Body of pancreas (tissue), 4 donors: ENCODE data around the gene PRSS53. TPM values are rescaled to one million over a fixed set of nuclear protein-coding genes. Genes with fewer than 3 reads are reported as not detected.

Experiments
- ATAC-seq: fragments of 150-250 bp; one replicate; pipeline ENCODE4 v1.9.1; 2016
- DNase-seq, 4 donors: peaks; one replicate each; pipeline ENCODE4 v3.0.0-alpha.2; 2019
- H3K27ac ChIP-seq, 4 donors: fragments of 200-600 bp; sonication (generic); 1 replicate in 3 of 4; 2 replicates in 1 of 4; pipeline versions ENCODE4 v1.5.1 to v1.6.1; 2016 to 2019; ENCODE audit warnings: mild to moderate bottlenecking in 1 of 4, mixed read lengths in 1 of 4, moderate library complexity in 1 of 4
- H3K27me3 ChIP-seq, 2 donors: fragments of 200-600 bp; sonication (generic); one replicate each; pipeline ENCODE4 v1.6.0; 2016; ENCODE audit warnings: mild to moderate bottlenecking in 1 of 2
- H3K36me3 ChIP-seq, 2 donors: fragments of 200-600 bp; sonication (generic); replicated peaks in 1 of 2; 2 replicates each; pipeline ENCODE4 v1.5.1; 2016; ENCODE audit warnings: low read depth in 2 of 2; ENCODE audit not compliant: insufficient read depth in 1 of 2
- H3K4me1 ChIP-seq: fragments of 200-600 bp; sonication (generic); one replicate; pipeline ENCODE4 v1.6.0; 2016
- H3K4me3 ChIP-seq, 2 donors: fragments of 200-600 bp; sonication (generic); 1 replicate in 1 of 2; 2 replicates in 1 of 2; pipeline ENCODE4 v1.5.1; 2016 to 2019
- H3K9me3 ChIP-seq, 3 donors: fragments of 200-600 bp; sonication (generic); 1 replicate in 2 of 3; 2 replicates in 1 of 3; pipeline ENCODE4 v1.5.1; 2016
- POLR2A ChIP-seq, 3 donors: fragments of 450-650 bp; IDR thresholded peaks; one replicate each; pipeline ENCODE4 v1.6.1; 2016; ENCODE audit warnings: antibody characterized with exemption in 3 of 3, mild to moderate bottlenecking in 2 of 3
- WGBS, 2 donors: methylation state at CpG; one replicate each; pipeline ENCODE4 v1.1.5; 2017; 5-methylcytosine and 5-hydroxymethylcytosine counted together
- intact Hi-C: fragments of 100-400 bp; cut with DNase I; formaldehyde crosslinking; loops from one replicate; pipeline ENCODE4 v1.15.1; 2023
- total RNA-seq, 2 donors: library from RNA; depleted of rRNA; stranded (reverse); fragments of >200 nt; gene quantifications; one replicate each; pipeline ENCODE4 v1.1.0, GENCODE V29; 2016
- TF ChIP-seq, protein P1 (sequence below), 7 experiments: fragments of 450-650 bp in 4 of 7; fragments of 200-600 bp in 3 of 7; sonication (generic) in 3 of 7; IDR thresholded peaks; one replicate each; pipeline ENCODE4 v1.5.1; 2016 to 2019; ENCODE audit warnings: antibody characterized with exemption in 7 of 7

Gene PRSS53
- total RNA-seq, 2 donors from 2014 or later: 3.0 to 6.0 TPM

DNA sequence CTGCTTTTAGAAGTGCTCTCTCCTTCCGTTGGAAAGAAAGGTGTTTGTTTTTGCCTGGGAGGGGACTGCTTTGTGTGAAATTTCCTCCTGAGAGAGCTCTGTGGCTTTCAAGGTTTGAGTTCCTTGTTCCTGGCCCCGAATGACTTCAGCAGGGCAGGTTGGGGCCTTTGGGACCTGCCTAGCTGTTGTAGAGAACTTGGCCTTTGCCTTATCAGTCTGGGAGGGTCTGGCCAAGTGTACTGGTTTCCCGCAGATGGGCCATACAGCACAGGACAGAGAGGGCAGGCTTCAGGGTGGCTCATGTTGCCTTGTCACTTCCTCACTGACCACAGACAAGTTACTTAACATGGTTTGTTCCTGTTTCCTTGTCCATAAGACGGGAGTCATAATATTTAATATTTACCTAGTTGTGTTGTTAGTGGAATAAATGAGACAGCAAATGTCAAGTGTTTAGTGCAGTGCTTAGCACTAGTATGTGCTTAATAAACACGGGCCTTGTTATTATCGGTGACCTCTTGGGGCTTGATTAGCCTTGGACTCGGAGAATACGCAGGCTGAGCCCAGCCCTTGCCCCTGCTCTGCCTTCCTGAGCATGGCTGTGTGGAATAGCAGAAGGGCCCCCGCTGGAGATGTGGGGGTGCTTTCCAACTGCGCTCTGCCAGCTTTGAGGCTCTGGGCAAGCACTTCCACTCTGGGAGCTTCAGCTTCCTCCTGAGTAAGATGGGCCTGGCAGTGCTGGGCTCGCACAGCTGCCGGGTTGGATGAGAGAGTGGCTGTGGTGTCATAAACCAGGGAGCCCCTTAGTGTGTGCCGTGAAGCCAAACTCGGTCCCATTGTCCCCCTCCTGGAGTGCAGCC is 40.2 kb upstream of the PRSS53 start:
- Histone ChIP-seq H3K9me3 (no peaks in the 10 kb centered on the region), H3K4me3 (no peak overlapping the region), H3K4me1 (peaks cover 71% of the 10 kb centered on the region), H3K27ac (peak overlapping the region; percentile 89 to 98 (median 94)), H3K27me3 (no peaks in the 10 kb centered on the region), H3K36me3 (peaks cover 0 to 4% of the 10 kb centered on the region in 2 donors)
- ATAC-seq (peak; percentile 36), DNase-seq (peak; percentile 66 to 87 (median 70))
- 12 to 25% methylated on average over 7 to 14 of the region's 14 CpGs for WGBS, 2 donors
- TF ChIP-seq POLR2A (IDR thresholded peaks at IDR 0.05): peak in 2 of 3 donors; percentile 58 to 73
- TF ChIP-seq, protein P1, sequence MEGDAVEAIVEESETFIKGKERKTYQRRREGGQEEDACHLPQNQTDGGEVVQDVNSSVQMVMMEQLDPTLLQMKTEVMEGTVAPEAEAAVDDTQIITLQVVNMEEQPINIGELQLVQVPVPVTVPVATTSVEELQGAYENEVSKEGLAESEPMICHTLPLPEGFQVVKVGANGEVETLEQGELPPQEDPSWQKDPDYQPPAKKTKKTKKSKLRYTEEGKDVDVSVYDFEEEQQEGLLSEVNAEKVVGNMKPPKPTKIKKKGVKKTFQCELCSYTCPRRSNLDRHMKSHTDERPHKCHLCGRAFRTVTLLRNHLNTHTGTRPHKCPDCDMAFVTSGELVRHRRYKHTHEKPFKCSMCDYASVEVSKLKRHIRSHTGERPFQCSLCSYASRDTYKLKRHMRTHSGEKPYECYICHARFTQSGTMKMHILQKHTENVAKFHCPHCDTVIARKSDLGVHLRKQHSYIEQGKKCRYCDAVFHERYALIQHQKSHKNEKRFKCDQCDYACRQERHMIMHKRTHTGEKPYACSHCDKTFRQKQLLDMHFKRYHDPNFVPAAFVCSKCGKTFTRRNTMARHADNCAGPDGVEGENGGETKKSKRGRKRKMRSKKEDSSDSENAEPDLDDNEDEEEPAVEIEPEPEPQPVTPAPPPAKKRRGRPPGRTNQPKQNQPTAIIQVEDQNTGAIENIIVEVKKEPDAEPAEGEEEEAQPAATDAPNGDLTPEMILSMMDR (IDR thresholded peaks at IDR 0.05): no peak
- intact Hi-C loops: no loop called here

- Histone ChIP-seq H3K4me3 (no peak overlapping the region), H3K27ac (peak overlapping the region; percentile 89 to 98 (median 94)), H3K9me3 (no peaks in the 10 kb centered on the region), H3K36me3 (peaks cover 0 to 3% of the 10 kb centered on the region in 2 donors), H3K4me1 (peaks cover 54% of the 10 kb centered on the region), H3K27me3 (no peaks in the 10 kb centered on the region)
- intact Hi-C loops: no loop called here
- WGBS, 2 donors: 93 to 97% methylated on average over 13 of the region's 13 CpGs
- DNase-seq (no peak), ATAC-seq (no peak)
- TF ChIP-seq, protein P1 (IDR thresholded peaks at IDR 0.05): no peak
- no peak for TF ChIP-seq POLR2A (IDR thresholded peaks at IDR 0.05)
Observed at GRCh38 chr16:31127182-31127581, 38.4 kb upstream of the PRSS53 start.

- TF ChIP-seq, protein P1 (IDR thresholded peaks at IDR 0.05): no peak
- TF ChIP-seq POLR2A (IDR thresholded peaks at IDR 0.05): no peak
- Histone ChIP-seq H3K27me3 (no peaks in the 10 kb centered on the region), H3K36me3 (peaks cover 0 to 7% of the 10 kb centered on the region in 2 donors), H3K4me1 (peaks cover 41% of the 10 kb centered on the region), H3K4me3 (no peak overlapping the region), H3K27ac (peak overlapping the region in 3 of 4 donors; percentile 31 to 89 (median 36)), H3K9me3 (no peaks in the 10 kb centered on the region)
- WGBS, 2 donors: 89 to 96% methylated on average over 3 of the region's 3 CpGs
- ATAC-seq (no peak), DNase-seq (no peak)
- intact Hi-C loops: no loop called here
Observed at GRCh38 chr16:31125844-31126243, 37.1 kb upstream of the PRSS53 start.

GRCh38 chr16:31120129-31120528 is 31.4 kb upstream of the PRSS53 start:
- peak overlapping the region in 3 of 4 donors; percentile 93 to 95 (median 95) for H3K27ac ChIP-seq

More at GRCh38 chr16:31120129-31120528, 31.4 kb upstream of the PRSS53 start:
- intact Hi-C loops: no loop called here
- Histone ChIP-seq H3K4me3 (no peak overlapping the region), H3K9me3 (no peaks in the 10 kb centered on the region), H3K27me3 (no peaks in the 10 kb centered on the region), H3K36me3 (peaks cover 7 to 16% of the 10 kb centered on the region in 2 donors), H3K4me1 (peaks cover 36% of the 10 kb centered on the region)
- ATAC-seq: no peak
- no peak for TF ChIP-seq POLR2A (IDR thresholded peaks at IDR 0.05)
- TF ChIP-seq, protein P1 (IDR thresholded peaks at IDR 0.05): no peak
- 90 to 96% methylated on average over 9 to 16 of the region's 16 CpGs for WGBS, 2 donors
- DNase-seq: no peak
